Ovary (tissue), 3 donors: ENCODE measurements around the gene CCL21.
"Not testable (repeated sequence)": the region's sequence is repeated elsewhere in the genome, so short reads cannot be mapped to it uniquely, and the experiment has no call there.

Source experiments
- CTCF ChIP-seq, 3 donors: fragments of 450-650 bp in 2 of 3; fragments of 200-600 bp in 1 of 3; IDR thresholded peaks; one replicate each; pipeline versions ENCODE4 v1.5.1 to v1.8.0; 2016 to 2022; ENCODE audit warnings: antibody characterized with exemption in 3 of 3, mild to moderate bottlenecking in 1 of 3
- EP300 ChIP-seq: sonication (generic); formaldehyde crosslinking; IDR thresholded peaks from one replicate; pipeline ENCODE4 v1.6.1; 2017; ENCODE audit warnings: antibody characterized with exemption
- POLR2A ChIP-seq: fragments of 450-650 bp; IDR thresholded peaks from one replicate; pipeline ENCODE4 v1.6.1; 2017; ENCODE audit warnings: antibody characterized with exemption, mild to moderate bottlenecking, moderate library complexity
- donor health status: DM: no; HTN: no; CAD: no.

DNA sequence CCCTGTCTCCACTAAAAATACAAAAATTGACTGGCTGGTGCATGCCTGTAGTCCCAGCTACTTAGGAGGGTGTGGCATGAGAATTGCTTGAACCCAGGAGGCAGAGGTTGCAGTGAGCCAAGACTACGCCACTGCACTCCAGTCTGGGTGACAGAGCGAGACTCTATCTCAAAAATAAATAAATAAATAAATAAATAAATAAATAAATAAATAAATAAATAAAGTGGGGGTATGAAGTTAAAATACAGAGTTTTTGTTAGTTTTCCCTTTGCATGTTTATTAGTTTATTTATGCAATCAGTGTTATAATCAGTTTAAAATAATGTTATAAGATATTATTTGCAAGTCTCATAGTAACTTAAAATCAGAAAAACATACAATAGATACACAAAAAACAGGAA lies 40.4 kb upstream of the CCL21 start:
- not testable (repeated sequence) for TF ChIP-seq CTCF (IDR thresholded peaks at IDR 0.05); POLR2A; EP300
